PC-3 (cell line): ENCODE results near the gene CHST11. TPM values are rescaled to one million over a fixed set of nuclear protein-coding genes. Genes with fewer than 3 reads are reported as not detected.

Experiments
- ATAC-seq: fragments of 200-7000 bp; cut with Tn5 transposase; 2 replicates; pipeline ENCODE4 v1.9.1; 2020; ENCODE audit warnings: mild to moderate bottlenecking, moderate library complexity
- BruUV-seq: library from RNA; stranded (reverse); fragments of 400-500 nt; replicated peaks from 2 replicates; lab custom pipeline; 2021; lab: Mats Ljungman, UMichigan
- CTCF ChIA-PET: fragments of 300-600 bp; sonication (Branson Sonifier 250); formaldehyde crosslinking; loops from one replicate; lab custom pipeline; 2022; ENCODE audit warnings: antibody characterized with exemption; lab: Charles Lee
- POLR2A ChIA-PET: fragments of 300-600 bp; sonication (Branson Sonifier 250); formaldehyde crosslinking; loops from one replicate; lab custom pipeline; 2022; ENCODE audit warnings: antibody characterized with exemption; ENCODE audit not compliant: unreplicated experiment; lab: Charles Lee
- DNase-seq: peaks from one replicate; pipeline ENCODE4 v3.0.0-alpha.2; 2015
- H2AFZ ChIP-seq: fragments of 300-600 bp; sonication (generic); 2 replicates; pipeline ENCODE4 v1.6.0; 2016; ENCODE audit warnings: antibody characterized with exemption, low read length
- H3F3A ChIP-seq: fragments of 300-600 bp; sonication (generic); one replicate; pipeline ENCODE4 v1.6.0; 2017; ENCODE audit warnings: antibody characterized with exemption, low read length, control low read depth, mild to moderate bottlenecking; ENCODE audit not compliant: unreplicated experiment
- H3K27ac ChIP-seq: fragments of 300-600 bp; sonication (generic); 2 replicates; pipeline ENCODE4 v1.5.1; 2016; ENCODE audit warnings: mild to moderate bottlenecking, low read length
- H3K27me3 ChIP-seq: fragments of 300-600 bp; sonication (generic); 2 replicates; pipeline ENCODE4 v1.6.1; 2016; ENCODE audit warnings: low read length, mixed read lengths
- H3K36me3 ChIP-seq: fragments of 300-600 bp; sonication (generic); 2 replicates; pipeline ENCODE4 v1.6.1; 2016; ENCODE audit warnings: low read depth, mixed run types, low read length, mixed read lengths
- H3K4me1 ChIP-seq: fragments of 300-600 bp; sonication (generic); 2 replicates; pipeline ENCODE4 v1.5.1; 2016; ENCODE audit warnings: low read length; ENCODE audit not compliant: insufficient read depth
- H3K4me2 ChIP-seq: fragments of 300-600 bp; sonication (generic); 2 replicates; pipeline ENCODE4 v1.6.0; 2016; ENCODE audit warnings: low read length
- H3K4me3 ChIP-seq: fragments of 300-600 bp; sonication (generic); 2 replicates; pipeline ENCODE4 v1.5.1; 2016; ENCODE audit warnings: mild to moderate bottlenecking, low read length, mixed read lengths
- H3K79me2 ChIP-seq: fragments of 300-600 bp; sonication (generic); 2 replicates; pipeline ENCODE4 v1.6.1; 2017; ENCODE audit warnings: low read length, mixed read lengths
- H3K9ac ChIP-seq: fragments of 300-600 bp; sonication (generic); 2 replicates; pipeline ENCODE4 v1.6.0; 2016; ENCODE audit warnings: mild to moderate bottlenecking, low read length
- H3K9me2 ChIP-seq: fragments of 300-600 bp; sonication (generic); replicated peaks from 2 replicates; pipeline ENCODE4 v1.6.1; 2016; ENCODE audit warnings: mixed run types, low read length, mixed read lengths
- H3K9me3 ChIP-seq: fragments of 300-600 bp; sonication (generic); 2 replicates; pipeline ENCODE4 v1.6.1; 2016; ENCODE audit warnings: low read length, mixed read lengths
- H4K20me1 ChIP-seq: fragments of 300-600 bp; sonication (generic); 2 replicates; pipeline ENCODE4 v1.6.1; 2016; ENCODE audit warnings: low read length, mixed read lengths
- CTCF ChIP-seq: fragments of 300-600 bp; sonication (generic); conservative IDR thresholded peaks from 2 replicates; pipeline ENCODE4 v1.5.1; 2017; ENCODE audit warnings: antibody characterized with exemption, low read depth, mild to moderate bottlenecking, low read length
- EZH2 ChIP-seq: fragments of 300-600 bp; sonication (generic); IDR thresholded peaks from one replicate; pipeline ENCODE4 v1.6.1; 2017; ENCODE audit warnings: antibody characterized with exemption, mild to moderate bottlenecking, low read length; ENCODE audit not compliant: unreplicated experiment
- EZH2phosphoT487 ChIP-seq: fragments of 300-600 bp; sonication (generic); IDR thresholded peaks from 2 replicates; pipeline ENCODE4 v1.6.1; 2018; ENCODE audit warnings: mild to moderate bottlenecking, antibody characterized with exemption, low read length, borderline replicate concordance
- intact Hi-C: fragments of 100-400 bp; cut with micrococcal nuclease; formaldehyde crosslinking; loops from 2 replicates; pipeline ENCODE4 v1.9.0; 2023
- total RNA-seq: library from RNA; depleted of rRNA; stranded (reverse); fragments of >200 nt; gene quantifications from 2 replicates; pipeline ENCODE4 v1.2.3, GENCODE V29; 2014

The CHST11 gene
- total RNA-seq, 1 experiment from 2014 or later = 53.5 TPM

- Histone ChIP-seq H3K9me2 (no peaks in the 10 kb centered on the region), H3K79me2 (peaks cover 35% of the 10 kb centered on the region), H3K27ac (no peak overlapping the region), H3K9me3 (no peaks in the 10 kb centered on the region), H3F3A (peaks cover 7% of the 10 kb centered on the region), H3K4me3 (no peak overlapping the region), H3K27me3 (no peaks in the 10 kb centered on the region), H3K4me1 (peaks cover 36% of the 10 kb centered on the region), H4K20me1 (no peaks in the 10 kb centered on the region), H3K4me2 (no peak overlapping the region), H3K9ac (no peak overlapping the region), H2AFZ (no peak overlapping the region), H3K36me3 (no peaks in the 10 kb centered on the region)
- ATAC-seq = no peak
- no peak for DNase-seq
- ChIA-PET CTCF (no interaction called here), POLR2A (no interaction called here)
- TF ChIP-seq CTCF (no peak), EZH2phosphoT487 (no peak)
- intact Hi-C loops = loop anchor here (5.0 kb wide), 2 partner anchors 203 to 292 kb away; no protein-coding TSS in a partner anchor
- no TSS peak for BruUV-seq
These were observed 128.8 kb downstream of the CHST11 start for GRCh38 chr12:104585448-104586055.

- H3K9ac ChIP-seq = no peak overlapping the region
- BruUV-seq = no TSS peak
- no peak for ATAC-seq
- H3F3A ChIP-seq = peaks cover 7% of the 10 kb centered on the region
- H3K4me1 ChIP-seq = peaks cover 43% of the 10 kb centered on the region
- DNase-seq = no peak
- H3K27me3 ChIP-seq = no peaks in the 10 kb centered on the region
- H3K4me3 ChIP-seq = no peak overlapping the region
- no peaks in the 10 kb centered on the region for H4K20me1 ChIP-seq
- H3K9me2 ChIP-seq = no peaks in the 10 kb centered on the region
- intact Hi-C loops = loop anchor here (5.0 kb wide), 2 partner anchors 204 to 291 kb away; no protein-coding TSS in a partner anchor
- POLR2A ChIA-PET = no interaction called here
- H3K27ac ChIP-seq = no peak overlapping the region
- H3K4me2 ChIP-seq = no peak overlapping the region
- H3K9me3 ChIP-seq = no peaks in the 10 kb centered on the region
- no peak overlapping the region for H2AFZ ChIP-seq
- TF ChIP-seq CTCF = no peak
- TF ChIP-seq EZH2 = no peak
- TF ChIP-seq EZH2phosphoT487 = no peak
- H3K36me3 ChIP-seq = no peaks in the 10 kb centered on the region
- CTCF ChIA-PET = no interaction called here
- peaks cover 42% of the 10 kb centered on the region for H3K79me2 ChIP-seq
These were observed 129.7 kb downstream of the CHST11 start for GRCh38 chr12:104586351-104586919.
